ENCODE results near the gene IL21R. TPM values are rescaled to one million over a fixed set of nuclear protein-coding genes. Genes with fewer than 3 reads are reported as not detected.

Gene IL21R
- total and polyA plus RNA-seq, 2 donors (not counting 1 experiment from before 2014, with no cell fraction given), result 28.5 to 32.1 TPM

GRCh38 chr16:27463741-27464591 lies 62.0 kb downstream of the IL21R start:
- H3K9me3 Mint-ChIP-seq (ENCODE audit: insufficient read depth), result no peaks in the 10 kb centered on the region
- Histone ChIP-seq H3K9me3 (ENCODE audit: control extremely low read depth in 1 of 3, control insufficient read depth in 2 of 3, insufficient read depth in 1 of 3, low read length in 2 of 3) (no peaks in the 10 kb centered on the region), H3K4me2 (replicated peaks; ENCODE audit: low read depth, low read length, poor library complexity, severe bottlenecking) (no peak overlapping the region), H3K36me3 (replicated peaks in 1 of 2; ENCODE audit: control extremely low read depth in 1 of 2, control insufficient read depth in 1 of 2, extremely low read depth in 1 of 2, insufficient read depth in 2 of 2, low read length in 1 of 2) (peaks cover 0 to 58% of the 10 kb centered on the region in 2 experiments), H3K4me1 (ENCODE audit: control insufficient read depth in 2 of 2, insufficient read depth in 2 of 2, low read length in 2 of 2) (no peaks in the 10 kb centered on the region), H2AFZ (ENCODE audit: insufficient read depth, low read depth, low read length, poor library complexity, severe bottlenecking) (no peak overlapping the region), H3K27ac (ENCODE audit: low read length in 2 of 2) (no peak overlapping the region), H3K79me2 (ENCODE audit: control insufficient read depth, insufficient read depth, low read length) (no peaks in the 10 kb centered on the region), H3K4me3 (ENCODE audit: control extremely low read depth in 1 of 5, extremely low read depth in 1 of 5, insufficient read depth in 1 of 5, low read depth in 2 of 5, low read length in 4 of 5) (no peak overlapping the region), H3K27me3 (replicated peaks in 1 of 4; ENCODE audit: control extremely low read depth in 1 of 4, control insufficient read depth in 3 of 4, insufficient read depth in 4 of 4, low read length in 3 of 4) (no peaks in the 10 kb centered on the region), H4K20me1 (ENCODE audit: control insufficient read depth, insufficient read depth, low read length, poor library complexity, severe bottlenecking) (no peaks in the 10 kb centered on the region), H3K9ac (ENCODE audit: low read length) (no peak overlapping the region)
- WGBS (ENCODE audit: insufficient coverage), result 92% methylated on average over 29 of the region's 32 CpGs
- POLR2A ChIA-PET, result no interaction called here
- ATAC-seq (ENCODE audit: low read depth) (no peak), DNase-seq (no peak)
- no peaks in the 10 kb centered on the region for H3K4me1 Mint-ChIP-seq
- TF ChIP-seq EZH2 (IDR thresholded peaks at IDR 0.05; ENCODE audit: borderline replicate concordance, insufficient read depth, low read depth, low read length, poor library complexity, severe bottlenecking) (no peak), CTCF (IDR thresholded peaks at IDR 0.05) (no peak)
- H3K27me3 Mint-ChIP-seq, result no peaks in the 10 kb centered on the region
- CTCF ChIA-PET, result no interaction called here
- H3K27ac Mint-ChIP-seq, result no peak overlapping the region
- intact Hi-C loops (cut with micrococcal nuclease), result no loop called here
- H3K4me3 Mint-ChIP-seq, result no peak overlapping the region
